Lower leg skin (tissue), 3 donors: ENCODE measurements around the gene POU2AF3.

Source experiments
- POLR2A ChIP-seq, 2 donors: fragments of 450-650 bp; IDR thresholded peaks; one replicate each; pipeline ENCODE4 v1.6.1; 2016 to 2017; ENCODE audit warnings: antibody characterized with exemption in 2 of 2, mild to moderate bottlenecking in 1 of 2, moderate library complexity in 1 of 2
- TF ChIP-seq, protein P1 (sequence below), 3 donors: fragments of 450-650 bp; IDR thresholded peaks; one replicate each; pipeline ENCODE4 v1.5.1; 2016; ENCODE audit warnings: antibody characterized with exemption in 3 of 3, mild to moderate bottlenecking in 3 of 3, moderate library complexity in 2 of 3

DNA sequence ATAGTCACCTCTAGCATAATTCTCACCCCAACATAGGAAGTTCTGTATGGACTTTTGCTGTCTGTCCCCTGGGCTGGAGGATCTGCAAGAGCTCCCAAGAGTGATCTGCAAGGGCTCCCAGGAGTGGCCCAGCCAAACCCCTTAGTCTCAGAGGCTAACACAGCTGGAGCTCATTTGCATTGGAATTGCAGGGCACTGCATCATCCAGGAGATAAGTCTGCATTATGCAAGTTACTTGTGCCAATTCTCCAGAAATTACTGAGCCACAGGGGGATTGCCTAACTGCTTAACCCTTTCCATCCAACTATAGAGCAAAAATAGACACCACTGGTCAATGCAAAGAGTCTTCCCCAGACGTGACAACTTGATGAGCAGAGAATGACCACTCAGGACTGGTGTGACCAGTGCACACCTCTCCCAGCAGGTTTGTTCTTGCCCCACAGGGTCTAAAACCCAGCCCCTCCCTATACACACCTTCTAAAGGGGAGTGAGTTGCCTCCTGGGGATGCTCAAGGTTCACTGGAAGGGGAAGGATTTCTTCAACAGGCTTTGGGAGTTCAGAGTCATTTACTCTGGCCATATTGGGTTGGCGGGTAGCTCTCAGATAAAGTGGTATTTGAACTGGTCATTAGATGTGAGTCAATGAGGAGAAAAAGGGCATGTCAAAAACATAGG lies 38.4 kb downstream of the POU2AF3 start:
- TF ChIP-seq, protein P1, sequence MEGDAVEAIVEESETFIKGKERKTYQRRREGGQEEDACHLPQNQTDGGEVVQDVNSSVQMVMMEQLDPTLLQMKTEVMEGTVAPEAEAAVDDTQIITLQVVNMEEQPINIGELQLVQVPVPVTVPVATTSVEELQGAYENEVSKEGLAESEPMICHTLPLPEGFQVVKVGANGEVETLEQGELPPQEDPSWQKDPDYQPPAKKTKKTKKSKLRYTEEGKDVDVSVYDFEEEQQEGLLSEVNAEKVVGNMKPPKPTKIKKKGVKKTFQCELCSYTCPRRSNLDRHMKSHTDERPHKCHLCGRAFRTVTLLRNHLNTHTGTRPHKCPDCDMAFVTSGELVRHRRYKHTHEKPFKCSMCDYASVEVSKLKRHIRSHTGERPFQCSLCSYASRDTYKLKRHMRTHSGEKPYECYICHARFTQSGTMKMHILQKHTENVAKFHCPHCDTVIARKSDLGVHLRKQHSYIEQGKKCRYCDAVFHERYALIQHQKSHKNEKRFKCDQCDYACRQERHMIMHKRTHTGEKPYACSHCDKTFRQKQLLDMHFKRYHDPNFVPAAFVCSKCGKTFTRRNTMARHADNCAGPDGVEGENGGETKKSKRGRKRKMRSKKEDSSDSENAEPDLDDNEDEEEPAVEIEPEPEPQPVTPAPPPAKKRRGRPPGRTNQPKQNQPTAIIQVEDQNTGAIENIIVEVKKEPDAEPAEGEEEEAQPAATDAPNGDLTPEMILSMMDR (IDR thresholded peaks at IDR 0.05) = no peak
- no peak for TF ChIP-seq POLR2A (IDR thresholded peaks at IDR 0.05)
